Measurements from ENCODE around the gene PPP6R3.
"Not testable (repeated sequence)": the region's sequence is repeated elsewhere in the genome, so short reads cannot be mapped to it uniquely, and the experiment has no call there.

GRCh38 chr11:68635172-68635571 is 174.6 kb downstream of the PPP6R3 start:
- not testable (repeated sequence) for TF ChIP-seq CTCF (conservative IDR thresholded peaks at IDR 0.05; ENCODE audit: low read depth, low read length); EZH2 (IDR thresholded peaks at IDR 0.05; ENCODE audit: low read length, unreplicated experiment)

All from PC-3 (cell line).